DMS 273 (cell line): ENCODE measurements around the gene BTBD2.
"Not testable (repeated sequence)": the region's sequence is repeated elsewhere in the genome, so short reads cannot be mapped to it uniquely, and the experiment has no call there.

Source experiments
- DNase-seq: peaks from one replicate; lab custom pipeline; 2025; ENCODE audit not compliant: unreplicated experiment; lab: John Stamatoyannopoulos, UW

Gene BTBD2

GRCh38 chr19:2016041-2016807 is 710 bp upstream of the BTBD2 start:
- peak; percentile 69 for DNase-seq

DNA sequence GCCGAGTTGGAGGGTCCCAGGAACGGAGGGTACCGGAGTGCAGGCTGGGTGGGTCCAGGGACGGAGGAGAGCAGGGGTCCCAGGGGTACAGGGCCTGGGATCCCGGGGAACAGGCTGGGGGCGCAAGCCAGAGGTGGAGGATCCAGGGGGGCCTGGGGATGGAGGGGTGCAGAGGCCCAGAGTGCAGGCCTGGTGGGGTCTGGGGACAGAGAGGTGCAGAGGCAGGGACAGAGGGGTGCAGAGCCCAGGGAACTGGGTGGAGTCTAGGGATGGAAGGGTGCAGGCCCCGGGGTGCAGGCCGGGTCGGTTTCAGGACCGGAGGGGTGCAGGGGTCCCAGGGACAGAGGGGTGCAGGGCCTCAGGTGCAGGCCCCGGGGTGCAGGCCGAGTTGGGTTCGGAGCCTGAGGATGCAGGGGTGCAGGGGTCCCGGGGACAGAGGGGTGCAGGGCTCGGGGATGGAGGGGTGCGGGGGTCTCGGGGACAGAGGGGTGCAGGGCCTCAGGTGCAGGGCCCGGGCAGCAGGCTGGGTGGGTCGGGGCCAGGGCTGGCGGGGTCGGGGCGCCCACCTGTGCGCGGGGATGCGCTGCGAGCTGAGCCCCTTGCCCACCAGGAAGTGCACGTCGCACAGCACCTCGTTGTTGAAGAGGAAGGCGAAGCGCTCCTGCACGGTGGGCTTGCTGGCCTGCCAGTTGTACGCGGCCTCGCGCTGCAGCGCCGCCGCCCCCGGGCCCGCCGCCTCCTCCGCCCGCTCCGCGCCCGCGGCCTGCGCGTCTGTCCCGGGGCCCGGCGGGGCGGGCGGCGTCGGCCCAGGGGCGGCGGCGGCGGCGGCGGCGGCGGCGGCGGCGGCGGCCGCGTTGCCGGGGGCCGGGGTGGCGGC is 545 bp downstream of the BTBD2 start:
- DNase-seq: peak; percentile 83

DNA sequence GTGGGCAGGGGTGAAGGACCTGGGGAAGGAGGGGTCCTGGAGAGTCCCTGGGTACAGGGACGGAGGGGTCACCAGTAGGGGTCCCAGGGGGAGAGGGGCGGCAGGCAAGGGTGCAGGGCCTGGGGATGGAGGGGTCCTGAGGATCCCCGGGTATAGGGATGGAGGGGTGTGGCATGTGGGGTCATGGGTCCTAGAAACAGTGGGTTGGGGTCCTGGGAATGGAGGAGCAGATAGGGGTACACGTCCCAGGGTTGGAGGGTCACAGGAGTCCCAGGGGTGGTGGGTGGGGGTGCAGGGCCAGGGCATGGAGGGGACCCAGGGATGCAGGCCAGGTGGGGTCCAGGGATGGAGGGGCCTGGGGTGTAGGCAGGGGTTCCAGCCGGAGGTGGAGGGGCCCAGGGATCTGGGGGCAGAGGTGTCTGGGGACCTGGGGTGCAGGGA is 1.4 kb downstream of the BTBD2 start:
- no peak for DNase-seq

- DNase-seq: no peak
These were observed 1.9 kb downstream of the BTBD2 start for GRCh38 chr19:2013683-2013961.

GRCh38 chr19:2012941-2013682 is 2.4 kb downstream of the BTBD2 start:
- no peak for DNase-seq

DNA sequence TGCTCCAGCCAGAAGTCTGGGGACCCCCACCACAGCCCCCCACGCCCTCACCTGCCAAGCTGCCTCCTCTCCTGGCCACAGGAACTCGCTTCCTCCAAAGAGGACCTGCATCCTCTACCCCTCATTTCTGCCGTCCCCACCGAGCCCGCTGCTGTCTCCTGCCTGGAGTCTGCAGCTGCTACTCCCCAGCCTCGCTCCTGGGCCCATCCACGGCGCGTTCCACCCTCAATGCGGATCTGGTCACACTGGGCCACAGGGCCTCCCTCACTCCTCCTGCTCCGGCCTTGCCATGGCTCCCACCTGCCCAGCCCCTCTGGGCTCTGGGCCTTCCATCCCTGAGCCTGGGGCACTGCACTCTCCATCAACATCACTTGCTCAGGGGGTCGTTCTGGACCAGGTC is 4.3 kb downstream of the BTBD2 start:
- no peak for DNase-seq

DNA sequence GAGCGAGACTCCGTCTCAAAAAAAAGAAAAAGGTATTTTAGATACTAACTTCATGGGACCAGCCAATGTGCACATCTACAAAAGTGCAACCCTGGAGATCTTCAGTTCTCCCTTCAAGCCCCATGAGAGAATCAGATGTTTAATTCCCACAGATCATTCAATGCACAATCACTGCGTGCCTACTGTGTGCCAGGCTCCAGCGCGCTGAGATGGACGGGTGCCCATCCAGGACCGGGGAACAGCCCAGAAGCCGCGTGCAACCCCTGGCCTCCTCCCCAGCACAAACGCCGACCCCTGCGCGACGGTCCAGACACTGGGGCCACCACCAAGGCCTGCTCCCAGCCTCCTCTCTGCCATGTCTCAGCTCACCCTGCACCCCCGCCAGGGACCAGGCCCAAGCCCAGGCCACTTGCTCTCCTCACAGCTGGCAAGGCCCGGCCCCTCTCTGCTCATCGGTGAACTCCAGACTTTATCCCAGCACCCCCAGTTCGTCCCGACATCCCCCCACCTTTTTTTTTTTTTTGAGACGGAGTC is 5.3 kb downstream of the BTBD2 start:
- DNase-seq: no peak

- DNase-seq: no peak
These were observed 11.6 kb downstream of the BTBD2 start for GRCh38 chr19:2003874-2004273.

GRCh38 chr19:1999856-2000515 is 15.5 kb downstream of the BTBD2 start:
- DNase-seq: no peak

- DNase-seq: no peak
These were observed 16.5 kb downstream of the BTBD2 start for GRCh38 chr19:1998712-1999708.

GRCh38 chr19:1997353-1998233 is 17.9 kb downstream of the BTBD2 start:
- no peak for DNase-seq

- no peak for DNase-seq
These were observed 22.7 kb downstream of the BTBD2 start for GRCh38 chr19:1992759-1993260.

- DNase-seq: no peak
These were observed 24.2 kb downstream of the BTBD2 start for GRCh38 chr19:1991018-1991913.

- DNase-seq: no peak
These were observed 25.1 kb downstream of the BTBD2 start for GRCh38 chr19:1990230-1991017.

GRCh38 chr19:1989513-1990229 is 25.8 kb downstream of the BTBD2 start:
- peak; percentile 56 for DNase-seq

DNA sequence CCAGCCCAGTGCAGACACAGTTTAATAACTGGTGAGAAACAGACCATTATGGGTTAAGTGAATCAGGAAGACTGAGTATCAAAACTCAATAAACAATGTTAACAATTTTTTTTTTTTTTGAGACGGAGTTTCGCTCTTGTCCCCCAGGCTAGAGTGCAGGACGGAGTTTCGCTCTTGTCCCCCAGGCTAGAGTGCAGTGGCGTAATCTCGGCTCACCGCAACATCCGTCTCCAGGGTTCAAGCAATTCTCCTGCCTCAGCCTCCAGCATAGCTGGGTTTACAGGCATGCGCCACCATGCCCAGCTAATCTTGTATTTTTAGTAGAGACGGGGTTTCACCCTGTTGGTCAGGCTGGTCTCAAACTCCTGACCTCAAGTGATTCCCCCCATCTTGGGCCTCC is 27.1 kb downstream of the BTBD2 start:
- not testable (repeated sequence) for DNase-seq
